WTC11 (cell line): ENCODE measurements around the gene OR5H1. TPM values are rescaled to one million over a fixed set of nuclear protein-coding genes. Genes with fewer than 3 reads are reported as not detected.

Source experiments
- ATAC-seq: fragments of 200-7000 bp; cut with Tn5 transposase; 2 replicates; pipeline ENCODE4 v1.10.0; 2021; ENCODE audit warnings: mild to moderate bottlenecking, moderate library complexity
- CTCF ChIA-PET: fragments of 300-600 bp; sonication (Branson Sonifier 250); formaldehyde crosslinking; loops from one replicate; lab custom pipeline; 2021; ENCODE audit warnings: antibody characterized with exemption; lab: Charles Lee
- POLR2A ChIA-PET: fragments of 350-600 bp; sonication (Branson Sonifier 250); formaldehyde crosslinking; loops from one replicate; lab custom pipeline; 2021; ENCODE audit warnings: antibody characterized with exemption; lab: Charles Lee
- DNase-seq: peaks from one replicate; pipeline ENCODE4 v3.0.0; 2021; ENCODE audit warnings: low spot score
- H3K27ac Mint-ChIP-seq: 2 replicates; pipeline ENCODE4 v1.8.0; 2021; ENCODE audit warnings: mixed read lengths
- H3K27me3 Mint-ChIP-seq: 2 replicates; pipeline ENCODE4 v1.8.0; 2021; ENCODE audit warnings: low read depth, mild to moderate bottlenecking, moderate library complexity, mixed read lengths
- H3K36me3 Mint-ChIP-seq: 2 replicates; pipeline ENCODE4 v1.8.0; 2021; ENCODE audit warnings: mixed read lengths
- H3K4me1 Mint-ChIP-seq: 2 replicates; pipeline ENCODE4 v1.8.0; 2022; ENCODE audit warnings: mixed read lengths
- H3K4me3 Mint-ChIP-seq: 2 replicates; pipeline ENCODE4 v1.8.0; 2021; ENCODE audit warnings: mild to moderate bottlenecking, moderate library complexity, mixed read lengths
- H3K9me3 Mint-ChIP-seq: 2 replicates; pipeline ENCODE4 v1.8.0; 2021; ENCODE audit warnings: mixed read lengths
- CREB1 ChIP-seq: sonication (generic); formaldehyde crosslinking; IDR thresholded peaks from 2 replicates; pipeline ENCODE4 v1.8.0; 2023; ENCODE audit warnings: mild to moderate bottlenecking, missing genetic modification reagents
- FOXP1 ChIP-seq: sonication (generic); formaldehyde crosslinking; IDR thresholded peaks from 2 replicates; pipeline ENCODE4 v1.8.0; 2022; ENCODE audit warnings: missing genetic modification reagents, mild to moderate bottlenecking, moderate library complexity, borderline replicate concordance
- GRHL2 ChIP-seq: fragments of 250-450 bp; sonication (Bioruptor Pico); IDR thresholded peaks from 2 replicates; pipeline ENCODE4 v1.8.0; 2022; ENCODE audit warnings: mild to moderate bottlenecking, moderate library complexity; ENCODE audit not compliant: insufficient replicate concordance, severe bottlenecking
- HMGA2 ChIP-seq: fragments of 250-450 bp; sonication (Bioruptor Pico); IDR thresholded peaks from 2 replicates; pipeline ENCODE4 v1.4.0; 2021; ENCODE audit warnings: mild to moderate bottlenecking, moderate library complexity
- MXD4 ChIP-seq: fragments of 250-450 bp; sonication (Bioruptor Pico); IDR thresholded peaks from 2 replicates; pipeline ENCODE4 v1.8.0; 2021; ENCODE audit warnings: mild to moderate bottlenecking, moderate library complexity, borderline replicate concordance
- NFYB ChIP-seq: sonication (generic); formaldehyde crosslinking; conservative IDR thresholded peaks from 2 replicates; pipeline ENCODE4 v1.8.0; 2022; ENCODE audit warnings: low read depth, missing genetic modification reagents
- NR1H2 ChIP-seq: sonication (generic); formaldehyde crosslinking; IDR thresholded peaks from 2 replicates; pipeline ENCODE4 v1.9.0; 2021; ENCODE audit warnings: mild to moderate bottlenecking, moderate library complexity, missing genetic modification reagents
- RELA ChIP-seq: sonication (generic); formaldehyde crosslinking; IDR thresholded peaks from 2 replicates; pipeline ENCODE4 v1.8.1; 2022; ENCODE audit warnings: missing genetic modification reagents, mild to moderate bottlenecking, borderline replicate concordance
- TEAD1 ChIP-seq: sonication (generic); formaldehyde crosslinking; IDR thresholded peaks from 2 replicates; pipeline ENCODE4 v1.8.0; 2022; ENCODE audit warnings: mild to moderate bottlenecking, missing genetic modification reagents
- ZNF263 ChIP-seq: sonication (generic); formaldehyde crosslinking; IDR thresholded peaks from 2 replicates; pipeline ENCODE4 v1.8.1; 2022; ENCODE audit warnings: low read depth, mild to moderate bottlenecking, moderate library complexity, missing genetic modification reagents
- ZNF396 ChIP-seq: fragments of 250-450 bp; sonication (Bioruptor Pico); IDR thresholded peaks from 2 replicates; pipeline ENCODE4 v1.8.0; 2021; ENCODE audit warnings: mild to moderate bottlenecking, moderate library complexity, borderline replicate concordance
- ZNF416 ChIP-seq: fragments of 250-450 bp; sonication (Bioruptor Pico); IDR thresholded peaks from 2 replicates; pipeline ENCODE4 v1.9.0; 2021; ENCODE audit warnings: mild to moderate bottlenecking, inconsistent platforms
- ZNF423 ChIP-seq: fragments of 250-450 bp; sonication (Bioruptor Pico); IDR thresholded peaks from 2 replicates; pipeline ENCODE4 v2.1.2; 2022; ENCODE audit warnings: mild to moderate bottlenecking, moderate library complexity
- total RNA-seq: library from RNA; stranded (reverse); gene quantifications from 3 replicates; pipeline ENCODE4 v1.2.3, GENCODE V29; 2021
- TF ChIP-seq, protein P1 (sequence below): sonication (generic); formaldehyde crosslinking; IDR thresholded peaks from 2 replicates; pipeline ENCODE4 v1.8.0; 2022; ENCODE audit warnings: missing genetic modification reagents
- TF ChIP-seq, protein P2 (sequence below): sonication (generic); formaldehyde crosslinking; IDR thresholded peaks from 2 replicates; pipeline ENCODE4 v1.8.1; 2023; ENCODE audit warnings: mild to moderate bottlenecking, missing genetic modification reagents, borderline replicate concordance
- TF ChIP-seq, protein P3 (sequence below): fragments of 200-600 bp; IDR thresholded peaks from 2 replicates; pipeline ENCODE4 v1.8.0; 2022; ENCODE audit warnings: antibody characterized with exemption
- TF ChIP-seq, protein P4 (sequence below): sonication (generic); formaldehyde crosslinking; IDR thresholded peaks from 2 replicates; pipeline ENCODE4 v1.8.1; 2023; ENCODE audit warnings: mild to moderate bottlenecking, missing genetic modification reagents, moderate library complexity
- TF ChIP-seq, protein P5 (sequence below): sonication (generic); formaldehyde crosslinking; IDR thresholded peaks from 2 replicates; pipeline ENCODE4 v1.8.0; 2023; ENCODE audit warnings: missing genetic modification reagents
- TF ChIP-seq, protein P6 (sequence below): fragments of 250-450 bp; sonication (Bioruptor Pico); IDR thresholded peaks from 2 replicates; pipeline ENCODE4 v1.9.0; 2021; ENCODE audit warnings: moderate library complexity, mild to moderate bottlenecking, inconsistent platforms, borderline replicate concordance

The OR5H1 gene
- total RNA-seq, 1 experiment from 2014 or later = 0.02 TPM

DNA sequence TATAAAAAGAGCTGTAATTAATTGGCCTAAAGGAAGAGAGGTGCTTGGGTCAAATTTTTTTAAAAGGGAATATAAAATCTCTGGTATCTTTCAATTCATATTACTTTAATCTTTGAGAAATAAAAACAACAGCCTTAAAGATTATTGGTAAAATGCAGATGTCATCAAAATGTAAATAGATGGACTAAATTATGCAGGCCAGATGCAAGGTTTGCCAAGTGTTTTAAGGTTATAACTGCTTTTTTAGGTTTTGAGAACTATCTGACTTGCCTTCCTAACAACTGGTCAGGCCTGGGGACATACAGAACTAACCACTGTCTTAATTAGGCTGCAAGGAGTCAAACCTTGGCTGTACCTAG is 20.0 kb upstream of the OR5H1 start (continued):
- TF ChIP-seq, protein P1, sequence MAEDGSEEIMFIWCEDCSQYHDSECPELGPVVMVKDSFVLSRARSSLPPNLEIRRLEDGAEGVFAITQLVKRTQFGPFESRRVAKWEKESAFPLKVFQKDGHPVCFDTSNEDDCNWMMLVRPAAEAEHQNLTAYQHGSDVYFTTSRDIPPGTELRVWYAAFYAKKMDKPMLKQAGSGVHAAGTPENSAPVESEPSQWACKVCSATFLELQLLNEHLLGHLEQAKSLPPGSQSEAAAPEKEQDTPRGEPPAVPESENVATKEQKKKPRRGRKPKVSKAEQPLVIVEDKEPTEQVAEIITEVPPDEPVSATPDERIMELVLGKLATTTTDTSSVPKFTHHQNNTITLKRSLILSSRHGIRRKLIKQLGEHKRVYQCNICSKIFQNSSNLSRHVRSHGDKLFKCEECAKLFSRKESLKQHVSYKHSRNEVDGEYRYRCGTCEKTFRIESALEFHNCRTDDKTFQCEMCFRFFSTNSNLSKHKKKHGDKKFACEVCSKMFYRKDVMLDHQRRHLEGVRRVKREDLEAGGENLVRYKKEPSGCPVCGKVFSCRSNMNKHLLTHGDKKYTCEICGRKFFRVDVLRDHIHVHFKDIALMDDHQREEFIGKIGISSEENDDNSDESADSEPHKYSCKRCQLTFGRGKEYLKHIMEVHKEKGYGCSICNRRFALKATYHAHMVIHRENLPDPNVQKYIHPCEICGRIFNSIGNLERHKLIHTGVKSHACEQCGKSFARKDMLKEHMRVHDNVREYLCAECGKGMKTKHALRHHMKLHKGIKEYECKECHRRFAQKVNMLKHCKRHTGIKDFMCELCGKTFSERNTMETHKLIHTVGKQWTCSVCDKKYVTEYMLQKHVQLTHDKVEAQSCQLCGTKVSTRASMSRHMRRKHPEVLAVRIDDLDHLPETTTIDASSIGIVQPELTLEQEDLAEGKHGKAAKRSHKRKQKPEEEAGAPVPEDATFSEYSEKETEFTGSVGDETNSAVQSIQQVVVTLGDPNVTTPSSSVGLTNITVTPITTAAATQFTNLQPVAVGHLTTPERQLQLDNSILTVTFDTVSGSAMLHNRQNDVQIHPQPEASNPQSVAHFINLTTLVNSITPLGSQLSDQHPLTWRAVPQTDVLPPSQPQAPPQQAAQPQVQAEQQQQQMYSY (CRISPR knock-in tag) = no peak
- no peak for TF ChIP-seq ZNF423 (CRISPR knock-in tag)
- no peak for TF ChIP-seq RELA
- TF ChIP-seq, protein P2, sequence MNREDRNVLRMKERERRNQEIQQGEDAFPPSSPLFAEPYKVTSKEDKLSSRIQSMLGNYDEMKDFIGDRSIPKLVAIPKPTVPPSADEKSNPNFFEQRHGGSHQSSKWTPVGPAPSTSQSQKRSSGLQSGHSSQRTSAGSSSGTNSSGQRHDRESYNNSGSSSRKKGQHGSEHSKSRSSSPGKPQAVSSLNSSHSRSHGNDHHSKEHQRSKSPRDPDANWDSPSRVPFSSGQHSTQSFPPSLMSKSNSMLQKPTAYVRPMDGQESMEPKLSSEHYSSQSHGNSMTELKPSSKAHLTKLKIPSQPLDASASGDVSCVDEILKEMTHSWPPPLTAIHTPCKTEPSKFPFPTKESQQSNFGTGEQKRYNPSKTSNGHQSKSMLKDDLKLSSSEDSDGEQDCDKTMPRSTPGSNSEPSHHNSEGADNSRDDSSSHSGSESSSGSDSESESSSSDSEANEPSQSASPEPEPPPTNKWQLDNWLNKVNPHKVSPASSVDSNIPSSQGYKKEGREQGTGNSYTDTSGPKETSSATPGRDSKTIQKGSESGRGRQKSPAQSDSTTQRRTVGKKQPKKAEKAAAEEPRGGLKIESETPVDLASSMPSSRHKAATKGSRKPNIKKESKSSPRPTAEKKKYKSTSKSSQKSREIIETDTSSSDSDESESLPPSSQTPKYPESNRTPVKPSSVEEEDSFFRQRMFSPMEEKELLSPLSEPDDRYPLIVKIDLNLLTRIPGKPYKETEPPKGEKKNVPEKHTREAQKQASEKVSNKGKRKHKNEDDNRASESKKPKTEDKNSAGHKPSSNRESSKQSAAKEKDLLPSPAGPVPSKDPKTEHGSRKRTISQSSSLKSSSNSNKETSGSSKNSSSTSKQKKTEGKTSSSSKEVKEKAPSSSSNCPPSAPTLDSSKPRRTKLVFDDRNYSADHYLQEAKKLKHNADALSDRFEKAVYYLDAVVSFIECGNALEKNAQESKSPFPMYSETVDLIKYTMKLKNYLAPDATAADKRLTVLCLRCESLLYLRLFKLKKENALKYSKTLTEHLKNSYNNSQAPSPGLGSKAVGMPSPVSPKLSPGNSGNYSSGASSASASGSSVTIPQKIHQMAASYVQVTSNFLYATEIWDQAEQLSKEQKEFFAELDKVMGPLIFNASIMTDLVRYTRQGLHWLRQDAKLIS = no peak
- TF ChIP-seq ZNF416 (CRISPR knock-in tag) = no peak

DNA sequence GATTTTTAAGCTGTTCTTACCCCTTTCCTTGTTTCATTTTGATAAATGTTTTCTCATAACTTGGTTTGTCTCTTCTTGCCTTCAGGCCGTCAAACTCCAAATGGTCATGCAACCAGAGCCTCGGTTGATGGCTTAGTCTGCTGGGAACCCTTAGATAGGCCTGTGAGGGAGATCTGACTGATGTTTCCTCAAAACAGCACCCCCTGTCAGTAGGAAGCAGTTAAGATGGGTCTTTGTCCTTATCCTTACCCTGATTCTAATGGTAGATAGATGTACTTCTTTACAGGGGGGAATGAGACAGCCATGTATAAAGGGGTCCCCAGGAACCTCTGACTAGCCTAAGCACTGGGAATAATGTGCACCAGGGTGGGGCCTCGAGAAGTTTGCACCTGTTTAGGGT is 16.3 kb upstream of the OR5H1 start:
- CTCF ChIA-PET = no interaction called here
- Mint-ChIP-seq H3K9me3 (peaks cover 63% of the 10 kb centered on the region), H3K27ac (no peak overlapping the region), H3K4me1 (no peaks in the 10 kb centered on the region; the same call in 1 of the 2 replicates), H3K27me3 (no peaks in the 10 kb centered on the region; the same call in none of the 2 replicates), H3K4me3 (no peak overlapping the region), H3K36me3 (peaks cover 45% of the 10 kb centered on the region)
- TF ChIP-seq MXD4 (CRISPR knock-in tag) (no peak), ZNF396 (CRISPR knock-in tag) (no peak), ZNF263 (CRISPR knock-in tag) (no peak), GRHL2 (CRISPR knock-in tag) (no peak), CREB1 (CRISPR knock-in tag) (no peak), FOXP1 (no peak), NR1H2 (CRISPR knock-in tag) (no peak)
- TF ChIP-seq, protein P3, sequence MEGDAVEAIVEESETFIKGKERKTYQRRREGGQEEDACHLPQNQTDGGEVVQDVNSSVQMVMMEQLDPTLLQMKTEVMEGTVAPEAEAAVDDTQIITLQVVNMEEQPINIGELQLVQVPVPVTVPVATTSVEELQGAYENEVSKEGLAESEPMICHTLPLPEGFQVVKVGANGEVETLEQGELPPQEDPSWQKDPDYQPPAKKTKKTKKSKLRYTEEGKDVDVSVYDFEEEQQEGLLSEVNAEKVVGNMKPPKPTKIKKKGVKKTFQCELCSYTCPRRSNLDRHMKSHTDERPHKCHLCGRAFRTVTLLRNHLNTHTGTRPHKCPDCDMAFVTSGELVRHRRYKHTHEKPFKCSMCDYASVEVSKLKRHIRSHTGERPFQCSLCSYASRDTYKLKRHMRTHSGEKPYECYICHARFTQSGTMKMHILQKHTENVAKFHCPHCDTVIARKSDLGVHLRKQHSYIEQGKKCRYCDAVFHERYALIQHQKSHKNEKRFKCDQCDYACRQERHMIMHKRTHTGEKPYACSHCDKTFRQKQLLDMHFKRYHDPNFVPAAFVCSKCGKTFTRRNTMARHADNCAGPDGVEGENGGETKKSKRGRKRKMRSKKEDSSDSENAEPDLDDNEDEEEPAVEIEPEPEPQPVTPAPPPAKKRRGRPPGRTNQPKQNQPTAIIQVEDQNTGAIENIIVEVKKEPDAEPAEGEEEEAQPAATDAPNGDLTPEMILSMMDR = no peak
- ATAC-seq = peak; percentile 82
- POLR2A ChIA-PET = no interaction called here
- DNase-seq = no peak

DNA sequence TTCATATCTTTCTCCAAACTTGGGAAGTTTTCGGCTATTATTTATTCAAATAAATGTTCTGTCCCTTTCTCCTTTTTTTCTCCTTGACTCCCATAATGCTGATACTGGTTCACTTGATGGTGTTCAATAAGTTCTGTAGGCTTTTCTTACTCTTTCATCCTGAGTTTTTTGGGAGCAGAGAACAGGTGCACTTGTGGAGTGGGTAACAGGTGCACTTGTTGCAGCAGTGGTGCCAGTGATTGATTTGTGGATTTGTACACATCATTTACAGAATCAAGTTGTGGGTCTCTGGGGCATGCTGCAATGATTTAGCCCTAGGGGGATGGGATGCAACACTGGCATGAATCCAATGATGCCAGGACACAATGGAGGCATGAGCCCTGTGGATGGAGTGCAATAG is 14.8 kb upstream of the OR5H1 start:
- CTCF ChIA-PET = no interaction called here
- H3K9me3 Mint-ChIP-seq = peaks cover 48% of the 10 kb centered on the region
- POLR2A ChIA-PET = no interaction called here
- ATAC-seq (no peak), DNase-seq (no peak)
- no peaks in the 10 kb centered on the region; the same call in none of the 2 replicates for H3K27me3 Mint-ChIP-seq
- H3K27ac Mint-ChIP-seq = no peak overlapping the region
- no peaks in the 10 kb centered on the region for H3K4me1 Mint-ChIP-seq
- H3K36me3 Mint-ChIP-seq = peaks cover 33% of the 10 kb centered on the region
- H3K4me3 Mint-ChIP-seq = no peak overlapping the region
- TF ChIP-seq, protein P2 = no peak
- TF ChIP-seq, protein P4, sequence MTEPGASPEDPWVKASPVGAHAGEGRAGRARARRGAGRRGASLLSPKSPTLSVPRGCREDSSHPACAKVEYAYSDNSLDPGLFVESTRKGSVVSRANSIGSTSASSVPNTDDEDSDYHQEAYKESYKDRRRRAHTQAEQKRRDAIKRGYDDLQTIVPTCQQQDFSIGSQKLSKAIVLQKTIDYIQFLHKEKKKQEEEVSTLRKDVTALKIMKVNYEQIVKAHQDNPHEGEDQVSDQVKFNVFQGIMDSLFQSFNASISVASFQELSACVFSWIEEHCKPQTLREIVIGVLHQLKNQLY (CRISPR knock-in tag) = no peak
- TF ChIP-seq NFYB (CRISPR knock-in tag) = no peak
- no peak for TF ChIP-seq ZNF396 (CRISPR knock-in tag)
- TF ChIP-seq HMGA2 (CRISPR knock-in tag) = no peak
- TF ChIP-seq TEAD1 = no peak
- TF ChIP-seq, protein P5, sequence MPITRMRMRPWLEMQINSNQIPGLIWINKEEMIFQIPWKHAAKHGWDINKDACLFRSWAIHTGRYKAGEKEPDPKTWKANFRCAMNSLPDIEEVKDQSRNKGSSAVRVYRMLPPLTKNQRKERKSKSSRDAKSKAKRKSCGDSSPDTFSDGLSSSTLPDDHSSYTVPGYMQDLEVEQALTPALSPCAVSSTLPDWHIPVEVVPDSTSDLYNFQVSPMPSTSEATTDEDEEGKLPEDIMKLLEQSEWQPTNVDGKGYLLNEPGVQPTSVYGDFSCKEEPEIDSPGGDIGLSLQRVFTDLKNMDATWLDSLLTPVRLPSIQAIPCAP (CRISPR knock-in tag) = no peak
- TF ChIP-seq, protein P6, sequence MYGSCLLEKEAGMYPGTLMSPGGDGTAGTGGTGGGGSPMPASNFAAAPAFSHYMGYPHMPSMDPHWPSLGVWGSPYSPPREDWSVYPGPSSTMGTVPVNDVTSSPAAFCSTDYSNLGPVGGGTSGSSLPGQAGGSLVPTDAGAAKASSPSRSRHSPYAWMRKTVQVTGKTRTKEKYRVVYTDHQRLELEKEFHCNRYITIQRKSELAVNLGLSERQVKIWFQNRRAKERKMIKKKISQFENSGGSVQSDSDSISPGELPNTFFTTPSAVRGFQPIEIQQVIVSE (CRISPR knock-in tag) = no peak
